ENCODE measurements around the gene MYD88. TPM values are rescaled to one million over a fixed set of nuclear protein-coding genes. Genes with fewer than 3 reads are reported as not detected.

MYD88 gene
- total RNA-seq (2014; rRNA removed; shearing (Covaris generic)), result 3.2 and 4.4 TPM in 2 replicates

GRCh38 chr3:38138349-38139190 is at the start of gene MYD88:
TSS of gene MYD88 (plus strand) at chr3:38138661. CDS start at chr3:38138701, 40 bp downstream.
- DNase-seq (ENCODE audit: low read depth), result peak; percentile 70

GRCh38 chr3:38089163-38089562 is 49.3 kb upstream of the MYD88 start:
- no peak for DNase-seq (ENCODE audit: low read depth)

DNA sequence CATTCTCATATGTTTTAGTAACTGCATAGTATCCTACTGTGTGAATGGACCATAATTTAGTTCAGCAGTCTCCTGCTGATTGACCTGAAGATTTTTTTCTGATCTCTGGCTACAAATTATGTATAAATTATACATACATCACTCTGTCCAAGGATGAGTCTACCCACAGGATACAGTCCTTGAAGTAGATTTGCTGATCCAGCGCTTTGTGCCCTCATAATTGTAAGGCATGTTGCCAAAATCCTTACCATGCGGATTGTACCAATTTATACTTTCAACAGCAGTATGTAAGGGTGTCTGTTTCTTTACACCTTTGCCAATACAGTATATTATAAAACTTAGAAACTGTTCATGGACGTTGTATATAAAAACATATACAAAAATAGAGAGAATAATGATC is 48.0 kb upstream of the MYD88 start:
- DNase-seq (ENCODE audit: low read depth), result no peak

DNA sequence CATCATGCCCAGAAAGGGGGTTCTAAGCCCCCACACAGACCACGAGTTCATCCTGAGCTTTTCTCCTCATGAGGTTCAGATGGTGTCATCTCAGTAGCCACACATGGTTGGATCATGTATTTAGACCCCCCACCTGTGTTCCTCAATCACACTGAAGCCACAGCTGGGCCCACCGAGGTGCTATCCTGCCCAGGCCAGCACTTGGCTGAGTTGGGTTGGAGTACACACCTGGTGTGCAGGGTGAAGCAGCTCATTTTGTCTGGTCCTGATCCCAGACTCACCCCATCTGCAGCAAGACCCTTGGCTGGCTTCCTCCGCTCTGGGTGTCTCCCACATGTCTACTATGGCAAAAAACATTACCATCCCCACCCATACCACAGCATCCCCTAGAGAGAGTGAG is 43.5 kb upstream of the MYD88 start:
- DNase-seq (ENCODE audit: low read depth), result no peak

DNA sequence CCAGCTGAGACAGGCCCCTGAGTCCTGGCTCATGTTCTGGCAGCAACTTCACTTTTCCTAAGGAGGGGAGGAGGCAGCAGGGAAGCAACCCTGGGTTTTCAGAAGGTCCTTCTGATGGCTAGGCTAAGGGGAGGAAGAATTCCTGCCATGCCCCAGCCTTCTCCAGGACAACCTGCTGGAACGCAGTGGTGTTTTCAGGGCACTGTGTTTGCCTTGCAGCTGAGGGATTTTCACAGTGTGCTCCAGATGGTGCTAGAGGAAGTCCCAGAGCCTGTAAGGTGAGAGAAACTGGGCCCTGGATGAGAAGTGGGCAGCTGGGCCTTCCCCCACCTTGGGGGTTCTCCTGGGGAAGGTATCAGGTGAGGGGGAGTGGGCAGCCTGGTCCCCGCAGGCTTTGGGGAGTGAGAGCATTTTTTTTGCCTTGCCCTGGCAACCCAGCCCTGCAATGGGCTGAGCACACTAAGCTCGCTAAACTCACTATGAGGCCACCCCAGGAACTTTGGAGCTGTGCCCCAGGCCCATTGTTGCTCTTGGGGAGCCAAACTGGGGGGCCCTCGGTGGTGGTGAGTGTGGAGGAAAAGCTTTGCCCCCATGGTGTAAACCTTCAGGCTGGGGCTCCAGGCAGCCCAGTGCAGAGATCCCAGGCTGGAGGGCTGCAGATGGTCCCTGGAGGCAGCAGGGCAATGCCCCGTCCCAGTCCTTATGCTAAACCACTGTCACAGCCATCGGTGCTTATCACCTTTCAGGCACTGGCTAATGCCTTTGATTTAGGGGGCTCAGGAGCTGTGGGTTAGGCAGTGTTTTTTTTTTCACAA is 42.6 kb upstream of the MYD88 start:
- DNase-seq (ENCODE audit: low read depth), result no peak

GRCh38 chr3:38097446-38098375 is 40.8 kb upstream of the MYD88 start:
- DNase-seq (ENCODE audit: low read depth), result no peak

- no peak for DNase-seq (ENCODE audit: low read depth)
Measured at GRCh38 chr3:38098376-38098723, 40.1 kb upstream of the MYD88 start.

- no peak for DNase-seq (ENCODE audit: low read depth)
Measured at GRCh38 chr3:38099518-38099917, 38.9 kb upstream of the MYD88 start.

GRCh38 chr3:38100498-38100897 is 38.0 kb upstream of the MYD88 start:
- DNase-seq (ENCODE audit: low read depth), result no peak

DNA sequence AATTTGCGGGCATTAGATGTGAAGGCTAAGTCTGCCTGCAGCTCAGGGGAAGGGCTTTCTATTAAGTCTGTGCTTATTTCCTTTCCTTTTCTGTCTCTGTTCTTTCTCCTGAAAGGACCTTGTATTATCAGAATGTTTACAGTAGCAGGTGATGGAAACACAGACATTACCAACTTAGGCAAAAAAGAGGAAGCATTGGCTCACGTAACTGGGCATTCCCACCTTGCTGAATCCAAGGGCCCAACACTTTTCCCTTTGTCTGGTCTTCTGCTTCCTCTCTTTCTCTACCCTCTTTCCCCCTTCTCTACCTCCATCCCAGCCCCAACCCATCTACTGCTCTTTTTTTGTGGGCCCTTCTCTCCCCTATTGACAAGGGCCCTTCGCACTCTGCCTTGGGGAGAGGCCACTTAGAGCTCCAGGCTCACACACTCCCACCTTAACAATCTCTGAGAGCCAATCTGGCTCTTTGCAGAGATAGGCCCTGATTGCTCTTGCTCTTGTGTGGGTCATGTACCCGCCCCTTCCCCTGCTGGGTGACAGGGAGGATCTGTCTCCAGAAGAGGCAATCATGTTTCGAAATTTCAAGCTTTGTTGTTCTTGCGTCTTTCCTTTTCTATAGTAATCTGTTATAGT is 36.5 kb upstream of the MYD88 start:
- DNase-seq (ENCODE audit: low read depth), result no peak

DNA sequence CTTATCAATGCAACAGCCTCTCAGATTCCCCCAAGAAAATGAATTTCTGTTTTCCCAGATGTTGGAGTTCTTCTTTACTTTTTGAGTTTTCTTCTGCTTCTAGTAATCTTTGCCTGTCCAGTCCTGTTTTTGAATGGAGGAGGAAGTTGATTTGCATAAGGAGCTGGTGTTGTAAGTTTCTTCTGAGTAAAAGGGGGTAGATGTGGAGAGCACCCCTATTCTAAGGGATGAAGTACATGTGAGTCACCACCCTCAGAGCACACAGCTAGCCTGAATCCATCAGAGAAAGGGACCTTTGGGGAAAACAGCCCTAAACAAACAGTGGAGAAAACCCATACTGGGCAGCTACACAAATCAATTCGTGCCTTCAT is 36.0 kb upstream of the MYD88 start:
- DNase-seq (ENCODE audit: low read depth), result no peak

- no peak for DNase-seq (ENCODE audit: low read depth)
Measured at GRCh38 chr3:38105525-38105924, 32.9 kb upstream of the MYD88 start.

DNA sequence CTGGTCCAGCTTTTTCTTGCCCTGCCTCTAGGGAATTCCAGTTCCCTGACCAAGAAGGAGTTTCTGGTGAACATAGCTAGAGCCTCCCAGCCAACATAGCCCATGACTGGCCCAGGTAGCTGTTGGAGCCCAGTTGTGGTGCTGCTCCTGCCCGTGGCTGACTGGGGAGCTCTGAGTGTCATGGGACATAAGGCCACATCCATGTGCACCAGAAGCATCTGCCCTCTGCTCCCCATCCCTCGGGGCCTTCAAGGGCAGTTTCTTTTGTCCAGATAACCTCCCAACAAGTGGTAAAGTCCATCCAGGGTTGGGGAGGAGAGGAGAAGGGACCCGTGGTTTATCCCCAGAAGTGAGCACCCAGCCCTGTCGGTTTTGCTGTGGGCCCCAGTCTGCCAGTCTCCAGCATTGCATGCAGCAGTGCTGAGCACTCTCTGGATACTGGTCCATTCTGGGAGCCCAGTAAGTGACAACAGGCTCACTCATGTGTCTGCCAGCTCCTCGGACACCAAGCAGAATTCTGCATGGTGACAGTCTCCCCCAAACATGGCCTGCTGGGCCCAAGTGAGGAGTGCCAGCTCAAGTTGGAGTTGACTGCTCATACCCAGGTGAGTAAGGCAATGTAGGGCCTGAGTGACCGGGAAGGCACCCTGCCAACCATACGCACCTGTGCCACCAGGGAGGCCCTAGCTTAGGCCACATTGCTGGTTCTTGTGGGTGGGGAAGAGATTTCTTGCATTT is 30.4 kb upstream of the MYD88 start:
- no peak for DNase-seq (ENCODE audit: low read depth)

DNA sequence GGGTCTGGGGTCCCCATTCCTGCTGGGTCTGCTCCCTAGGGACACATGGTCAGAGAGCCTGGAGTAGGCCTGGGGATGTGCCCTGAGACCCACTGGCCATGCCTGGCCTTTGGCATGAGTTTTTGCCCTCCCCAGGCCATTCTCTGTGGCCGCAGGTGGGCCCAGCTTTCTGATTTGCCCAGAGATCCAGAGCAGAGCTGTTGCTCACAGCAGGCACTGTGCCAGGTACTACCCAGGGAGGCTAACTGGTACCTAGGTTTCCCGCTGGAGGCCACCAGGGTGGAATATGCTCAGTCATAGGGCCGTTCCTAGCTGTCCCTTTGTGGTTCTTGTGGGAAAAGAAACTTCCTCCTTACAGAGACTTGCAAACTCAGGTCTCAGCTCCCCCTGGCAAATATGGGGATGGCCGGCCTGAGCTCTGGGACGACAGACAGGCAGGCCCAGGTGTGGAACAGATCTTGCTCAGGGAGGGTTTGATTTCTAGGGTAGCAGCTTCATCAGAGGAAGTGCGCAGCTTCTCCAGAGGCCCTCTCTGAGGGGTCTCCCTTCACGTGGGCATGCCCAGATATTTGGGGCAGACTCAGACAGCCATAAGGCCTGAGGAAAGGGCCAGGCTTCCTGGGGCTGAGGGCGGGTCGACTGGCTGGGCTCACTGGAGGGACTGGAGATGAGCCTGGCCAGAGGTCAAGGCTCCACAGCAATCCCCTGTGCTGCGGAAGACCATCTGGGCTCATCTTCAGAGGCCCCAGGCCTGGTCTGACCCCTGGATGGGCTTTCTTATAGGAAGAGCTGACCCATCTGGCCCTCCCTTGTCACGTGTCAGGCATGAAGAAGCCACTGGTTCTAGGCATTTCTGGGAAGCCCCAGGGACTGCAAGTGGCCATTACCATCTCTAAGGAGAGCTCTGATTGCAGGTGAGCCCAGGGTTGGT is 29.5 kb upstream of the MYD88 start:
- no peak for DNase-seq (ENCODE audit: low read depth)

- no peak for DNase-seq (ENCODE audit: low read depth)
Measured at GRCh38 chr3:38109580-38110313, 28.7 kb upstream of the MYD88 start.

GRCh38 chr3:38110314-38111050 is 28.0 kb upstream of the MYD88 start:
- no peak for DNase-seq (ENCODE audit: low read depth)

DNA sequence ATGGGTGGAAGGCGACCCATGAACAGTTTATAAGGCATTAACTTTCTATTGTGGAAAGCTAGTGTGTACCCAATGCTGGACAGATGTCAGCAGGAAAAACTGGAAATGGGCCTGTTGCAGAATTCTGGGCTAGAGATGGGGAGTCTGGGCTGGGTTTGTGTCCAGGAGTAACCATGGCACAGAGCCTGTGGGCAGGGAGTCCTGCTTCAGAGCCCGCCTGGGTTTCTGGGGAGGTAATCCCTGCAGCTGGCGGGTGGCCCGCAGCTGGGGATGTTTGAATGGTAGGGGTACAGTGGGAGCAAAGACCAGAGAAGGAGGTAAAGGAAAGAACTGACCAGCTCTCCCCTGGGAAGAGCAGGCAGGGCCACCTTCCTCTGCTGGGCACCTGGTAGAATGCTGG is 27.3 kb upstream of the MYD88 start:
- no peak for DNase-seq (ENCODE audit: low read depth)

DNA sequence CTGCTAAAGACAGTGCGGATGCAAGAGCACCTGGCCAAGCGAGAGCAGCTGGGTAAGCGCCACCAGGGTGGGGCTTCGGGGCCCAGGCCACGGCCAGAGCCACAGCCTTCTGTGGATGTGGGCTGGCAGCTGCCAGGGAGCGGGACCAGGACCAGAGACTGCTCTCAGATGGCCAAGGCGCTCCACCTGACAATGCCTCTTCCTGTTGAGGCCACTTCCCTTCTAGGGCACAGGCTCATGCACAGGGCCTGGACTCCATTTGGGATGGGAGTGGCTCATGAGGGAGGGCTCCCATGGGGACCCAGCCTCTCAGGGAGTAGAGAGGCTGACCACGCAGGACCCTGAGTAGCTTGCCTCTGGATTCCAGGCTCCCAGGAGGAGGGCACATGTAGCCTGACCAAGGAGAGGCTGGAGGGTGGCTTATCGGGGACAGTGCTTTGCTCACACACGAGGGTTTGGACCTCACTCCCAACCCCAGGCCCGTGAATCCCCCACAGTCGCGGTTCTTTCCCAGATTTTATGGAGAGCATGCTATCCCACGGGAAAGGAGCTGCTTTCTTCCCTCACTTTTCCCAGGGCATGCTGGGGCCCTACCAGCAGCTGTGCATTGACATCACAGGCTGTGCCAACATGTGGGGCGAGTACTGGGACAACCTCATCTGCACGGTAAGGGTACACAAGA is 26.6 kb upstream of the MYD88 start:
- no peak for DNase-seq (ENCODE audit: low read depth)
